GM12891 (cell line): ENCODE measurements around the gene WWC2.

ENCODE experiments used
- POLR2A ChIP-seq: IDR thresholded peaks from 2 replicates; pipeline ENCODE4 v1.6.1; 2011; ENCODE audit warnings: low read depth, low read length, control low read depth
- POLR2AphosphoS5 ChIP-seq: IDR thresholded peaks from 2 replicates; pipeline ENCODE4 v1.6.1; 2011; ENCODE audit warnings: low read depth, low read length, control low read depth
- POU2F2 ChIP-seq: IDR thresholded peaks from 2 replicates; pipeline ENCODE4 v1.6.1; 2011; ENCODE audit warnings: low read depth, mild to moderate bottlenecking, control low read depth, low read length, moderate library complexity
- TAF1 ChIP-seq: IDR thresholded peaks from 2 replicates; pipeline ENCODE4 v1.6.1; 2011; ENCODE audit warnings: low read depth, low read length, control low read depth

DNA sequence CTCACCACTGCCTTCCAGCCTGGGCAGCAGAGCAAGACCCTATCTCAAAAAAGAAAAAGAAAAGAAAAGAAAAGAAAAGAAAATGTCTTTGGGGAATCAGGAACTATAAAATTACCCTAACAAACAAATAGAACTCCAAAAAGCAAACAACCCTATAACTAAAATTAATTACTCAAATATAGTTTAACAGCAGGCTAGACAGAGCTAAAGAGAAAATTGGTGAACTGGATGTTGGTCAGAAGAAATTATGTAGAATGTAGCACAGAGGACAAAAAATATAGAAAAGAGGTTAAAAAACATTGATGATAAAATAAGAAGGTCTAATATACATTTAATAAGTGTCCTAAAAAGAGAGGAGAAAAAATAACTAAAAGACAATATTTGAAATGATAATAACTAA lies 27.8 kb upstream of the WWC2 start:
- TF ChIP-seq POLR2A (no peak), POLR2AphosphoS5 (no peak), POU2F2 (no peak), TAF1 (no peak)
